GM12878 (cell line): Measurements from ENCODE around the gene SH2D3A. TPM values are rescaled to one million over a fixed set of nuclear protein-coding genes. Genes with fewer than 3 reads are reported as not detected.

ENCODE experiments used
- ATAC-seq: fragments of 200-7000 bp; cut with Tn5 transposase; 3 replicates; pipeline ENCODE4 v1.9.1; 2020; ENCODE audit warnings: mild to moderate bottlenecking, moderate library complexity
- BruUV-seq: library from RNA; stranded (reverse); fragments of 400-500 nt; replicated peaks from 2 replicates; lab custom pipeline; 2021; lab: Mats Ljungman, UMichigan
- CTCF ChIA-PET: fragments of 300-600 bp; sonication (Branson Sonifier 250); formaldehyde crosslinking; extraction: SDS; loops from one replicate; lab custom pipeline; 2021; ENCODE audit warnings: inconsistent platforms; lab: Yijun Ruan, JAX
- POLR2A ChIA-PET: fragments of 350-600 bp; formaldehyde crosslinking; extraction: SDS; loops from one replicate; lab custom pipeline; 2021; ENCODE audit warnings: inconsistent platforms; lab: Charles Lee
- RAD21 ChIA-PET: fragments of 300-600 bp; sonication (Branson Sonifier 250); formaldehyde crosslinking; loops from one replicate; lab custom pipeline; 2023; ENCODE audit warnings: antibody characterized with exemption; ENCODE audit not compliant: unreplicated experiment; lab: Charles Lee
- SMC1A ChIA-PET: fragments of 300-600 bp; sonication (Branson Sonifier 250); formaldehyde crosslinking; loops from one replicate; lab custom pipeline; 2023; ENCODE audit not compliant: unreplicated experiment, uncharacterized antibody; lab: Charles Lee
- DNase-seq: peaks from one replicate; pipeline ENCODE4 v3.0.0-alpha.2; 2011; ENCODE audit warnings: low read depth, low spot score
- FAIRE-seq: peaks from 3 replicates; lab custom pipeline; 2011; peaks lifted over from hg19 to GRCh38; lab: Jason Lieb, UNC
- H2AFZ ChIP-seq: 2 replicates; pipeline ENCODE4 v1.6.0; 2011; ENCODE audit warnings: low read depth, low read length, control low read depth; ENCODE audit not compliant: control insufficient read depth
- H3K27ac ChIP-seq: 2 replicates; pipeline ENCODE4 v1.5.1; 2011; ENCODE audit warnings: control low read depth; ENCODE audit not compliant: control insufficient read depth, insufficient read depth
- H3K27me3 ChIP-seq, 2 experiments: replicated peaks in 1 of 2; 2 replicates each; pipeline versions ENCODE4 v1.6.0 to v1.6.1; 2011; ENCODE audit warnings: low read length in 1 of 2; ENCODE audit not compliant: control insufficient read depth in 2 of 2, insufficient read depth in 2 of 2
- H3K36me3 ChIP-seq, 2 experiments: 2 replicates each; pipeline ENCODE4 v1.5.1; 2011; ENCODE audit warnings: low read length in 1 of 2; ENCODE audit not compliant: control insufficient read depth in 2 of 2, insufficient read depth in 2 of 2
- H3K4me1 ChIP-seq: 2 replicates; pipeline ENCODE4 v1.6.1; 2011; ENCODE audit warnings: mild to moderate bottlenecking, low read length, moderate library complexity, mixed read lengths; ENCODE audit not compliant: control insufficient read depth, insufficient read depth
- H3K4me2 ChIP-seq: 2 replicates; pipeline ENCODE4 v1.6.0; 2011; ENCODE audit warnings: control low read depth; ENCODE audit not compliant: control insufficient read depth, insufficient read depth
- H3K4me3 ChIP-seq: fragments of 200-600 bp; sonication (generic); 2 replicates; pipeline ENCODE4 v1.5.1; 2016
- H3K79me2 ChIP-seq: 2 replicates; pipeline ENCODE4 v1.6.0; 2011; ENCODE audit warnings: low read length; ENCODE audit not compliant: control insufficient read depth, insufficient read depth
- H3K9ac ChIP-seq: 2 replicates; pipeline ENCODE4 v1.8.0; 2011; ENCODE audit warnings: low read length, control low read depth, mixed read lengths; ENCODE audit not compliant: control insufficient read depth, insufficient read depth
- H3K9me3 ChIP-seq: replicated peaks from 3 replicates; pipeline ENCODE4 v1.5.1; 2011; ENCODE audit warnings: mild to moderate bottlenecking, low read length; ENCODE audit not compliant: control insufficient read depth, insufficient read depth
- H4K20me1 ChIP-seq: 2 replicates; pipeline ENCODE4 v1.6.0; 2011; ENCODE audit not compliant: control insufficient read depth, insufficient read depth
- ATF3 ChIP-seq: IDR thresholded peaks from 2 replicates; pipeline ENCODE4 v1.6.1; 2011; ENCODE audit warnings: low read depth, mild to moderate bottlenecking, low read length, moderate library complexity, borderline replicate concordance; ENCODE audit errors: extremely low read depth
- BHLHE40 ChIP-seq, 2 experiments: fragments of 450-650 bp in 1 of 2; IDR thresholded peaks; 2 replicates each; pipeline ENCODE4 v1.6.1; 2011 to 2017; ENCODE audit warnings: low read depth in 2 of 2, borderline replicate concordance in 1 of 2, improper control_type of control experiment in 1 of 2, low read length in 1 of 2, mild to moderate bottlenecking in 1 of 2
- DPF2 ChIP-seq: fragments of 450-650 bp; IDR thresholded peaks from 2 replicates; pipeline ENCODE4 v1.6.1; 2017; ENCODE audit warnings: mild to moderate bottlenecking
- E4F1 ChIP-seq: fragments of 450-650 bp; IDR thresholded peaks from 2 replicates; pipeline ENCODE4 v1.6.1; 2018; ENCODE audit warnings: borderline replicate concordance, mild to moderate bottlenecking; ENCODE audit not compliant: partially characterized antibody
- EED ChIP-seq: sonication (generic); IDR thresholded peaks from 2 replicates; pipeline ENCODE4 v1.6.1; 2016; ENCODE audit warnings: antibody characterized with exemption, low read depth
- HDAC2 ChIP-seq: fragments of 200-600 bp; sonication (generic); IDR thresholded peaks from 2 replicates; pipeline ENCODE4 v1.6.1; 2017
- MYB ChIP-seq: fragments of 150-350 bp; IDR thresholded peaks from 2 replicates; pipeline ENCODE4 v1.6.1; 2014; ENCODE audit warnings: mild to moderate bottlenecking, low read depth, low read length, borderline replicate concordance
- MYC ChIP-seq: IDR thresholded peaks from 2 replicates; pipeline ENCODE4 v1.6.1; 2011; ENCODE audit warnings: mild to moderate bottlenecking, low read length, moderate library complexity, inconsistent platforms; ENCODE audit not compliant: insufficient read depth, insufficient replicate concordance, insufficient read length, severe bottlenecking
- NR2F1 ChIP-seq: fragments of 450-650 bp; conservative IDR thresholded peaks from 2 replicates; pipeline ENCODE4 v1.6.1; 2017; ENCODE audit warnings: mild to moderate bottlenecking
- SPI1 ChIP-seq: IDR thresholded peaks from 2 replicates; pipeline ENCODE4 v1.6.1; 2011; ENCODE audit warnings: low read depth, mild to moderate bottlenecking, low read length, moderate library complexity, borderline replicate concordance; ENCODE audit not compliant: insufficient read depth
- SRF ChIP-seq, 2 experiments: IDR thresholded peaks; 2 replicates each; pipeline ENCODE4 v1.6.1; 2011; ENCODE audit warnings: low read depth in 2 of 2, low read length in 2 of 2, mild to moderate bottlenecking in 1 of 2, moderate library complexity in 1 of 2
- TCF7 ChIP-seq: IDR thresholded peaks from 2 replicates; pipeline ENCODE4 v1.6.1; 2014; ENCODE audit warnings: antibody characterized with exemption, borderline replicate concordance
- YBX1 ChIP-seq: fragments of 450-650 bp; IDR thresholded peaks from 2 replicates; pipeline ENCODE4 v1.6.1; 2016; ENCODE audit warnings: antibody characterized with exemption
- ZBED1 ChIP-seq: IDR thresholded peaks from 2 replicates; pipeline ENCODE4 v1.6.1; 2016; ENCODE audit warnings: borderline replicate concordance
- ZNF207 ChIP-seq: fragments of 450-650 bp; IDR thresholded peaks from 2 replicates; pipeline ENCODE4 v1.6.1; 2014; ENCODE audit warnings: antibody characterized with exemption, mild to moderate bottlenecking, borderline replicate concordance
- ZNF217 ChIP-seq: fragments of 450-650 bp; IDR thresholded peaks from 2 replicates; pipeline ENCODE4 v1.6.1; 2017; ENCODE audit warnings: antibody characterized with exemption, mild to moderate bottlenecking
- ZSCAN29 ChIP-seq: fragments of 450-650 bp; IDR thresholded peaks from 2 replicates; pipeline ENCODE4 v1.6.1; 2017; ENCODE audit warnings: mild to moderate bottlenecking, moderate library complexity
- in situ Hi-C: fragments of 300-500 bp; cut with MboI; formaldehyde crosslinking; loops from 9 replicates; pipeline ENCODE4 v1.14.3; 2018; ENCODE audit warnings: mixed read lengths
- intact Hi-C: fragments of 100-400 bp; cut with micrococcal nuclease; formaldehyde crosslinking; loops from one replicate; pipeline ENCODE4 v1.14.2; 2022; ENCODE audit not compliant: unreplicated experiment
- polyA plus RNA-seq, 11 experiments: library from polyadenylated mRNA; depleted of rRNA in 4 of 11; unstranded in 6 of 11; stranded (reverse) in 5 of 11; fragments of >200 nt; fragmentation: Nextera tagmentation in 4 of 11; fragmentation: Illumina TruSeq in 1 of 11; extraction: Ambion mirVana in 4 of 11; extraction: Trizol in 1 of 11; gene quantifications; 1 replicate in 1 of 11; 2 replicates in 10 of 11; pipeline versions ENCODE4 v1.2.1 to v1.2.3, GENCODE V29; 2011 to 2016; ENCODE audit warnings: inconsistent platforms in 2 of 11, missing spikeins in 2 of 11, low read depth in 1 of 11
- total RNA-seq, 4 experiments: library from RNA; depleted of rRNA in 3 of 4; stranded (reverse); fragments of >200 nt in 3 of 4; fragmentation: Illumina TruSeq in 1 of 4; extraction: Trizol in 1 of 4; gene quantifications; 2 replicates each; pipeline versions ENCODE4 v1.2.1 to v1.2.3, GENCODE V29; 2013 to 2021

SH2D3A gene
- total and polyA plus RNA-seq, 10 of the 15 experiments (the other 5 are each of a cell fraction or from before 2014, with no cell fraction given), result 0.77 to 24.4 (median 9.5) TPM

GRCh38 chr19:6721138-6721474 lies 46.1 kb downstream of the SH2D3A start:
- in situ Hi-C loops, result no loop called here
- TF ChIP-seq NR2F1 (no peak), MYB (no peak), ZSCAN29 (no peak), SPI1 (no peak), EED (no peak), ZNF217 (no peak), YBX1 (no peak), ATF3 (no peak), BHLHE40 (IDR thresholded peaks at IDR 0.05; ENCODE audit: borderline replicate concordance in 1 of 2, low read depth in 2 of 2, low read length in 1 of 2) (no peak), SRF (IDR thresholded peaks at IDR 0.05; ENCODE audit: low read depth in 2 of 2, low read length in 2 of 2) (no peak), HDAC2 (no peak), ZNF207 (no peak), ZBED1 (no peak), MYC (no peak), E4F1 (no peak), TCF7 (no peak), DPF2 (no peak)
- Histone ChIP-seq H3K9me3 (no peaks in the 10 kb centered on the region), H3K4me1 (peaks cover 32% of the 10 kb centered on the region), H3K36me3 (no peaks in the 10 kb centered on the region), H3K79me2 (no peaks in the 10 kb centered on the region), H3K4me2 (no peak overlapping the region; the same call in 1 of the 2 replicates), H3K27me3 (no peaks in the 10 kb centered on the region), H2AFZ (no peak overlapping the region), H4K20me1 (no peaks in the 10 kb centered on the region), H3K9ac (no peak overlapping the region), H3K27ac (peak overlapping the region; percentile 60), H3K4me3 (no peak overlapping the region)
- SMC1A ChIA-PET, result interaction anchor here (1.0 to 2.3 kb wide), 5 partner anchors 15 to 51 kb away, joined by 3 to 7 read pairs (median 5); partner anchors contain the start of gene TNFSF14
- no TSS peak for BruUV-seq
- ATAC-seq, result no peak
- POLR2A ChIA-PET, result interaction anchor here (0.5 to 1.3 kb wide), 8 partner anchors 8 to 688 kb away, joined by 3 to 6 read pairs (median 4); partner anchors contain the start of gene GPR108
- CTCF ChIA-PET, result interaction anchor here (0.6 to 2.3 kb wide), 4 partner anchors 13 to 695 kb away, joined by 3 to 18 read pairs (median 4); partner anchors contain the start of gene GPR108
- RAD21 ChIA-PET, result interaction anchor here (2.3 kb wide), 1 partner anchor 16 kb away, joined by 11 read pairs; the partner anchor contains the start of gene GPR108
- intact Hi-C loops, result no loop called here
- DNase-seq, result no peak
- FAIRE-seq, result no peak
